Heart right ventricle (tissue), 16 donors: ENCODE measurements around the gene ACVR1B. TPM values are rescaled to one million over a fixed set of nuclear protein-coding genes. Genes with fewer than 3 reads are reported as not detected.

ENCODE experiments used
- ATAC-seq, 8 donors: fragments of 200-7000 bp; cut with Tn5 transposase; one replicate each; pipeline ENCODE4 v1.9.1; 2020; ENCODE audit warnings: mild to moderate bottlenecking in 8 of 8, moderate library complexity in 8 of 8, moderate number of reproducible peaks in 1 of 8
- DNase-seq, 2 donors: peaks; one replicate each; pipeline ENCODE4 v3.0.0-alpha.2; 2020
- H3K27ac ChIP-seq, 10 donors: fragments of 200-600 bp; sonication (generic) in 2 of 10; one replicate each; pipeline versions ENCODE4 v1.5.0 to v1.8.0; 2020 to 2022; ENCODE audit warnings: mild to moderate bottlenecking in 3 of 10
- H3K27me3 ChIP-seq, 7 donors: fragments of 200-600 bp; one replicate each; pipeline ENCODE4 v1.8.0; 2021 to 2022; ENCODE audit warnings: mild to moderate bottlenecking in 2 of 7
- H3K36me3 ChIP-seq, 9 donors: fragments of 200-600 bp; sonication (generic) in 1 of 9; one replicate each; pipeline versions ENCODE4 v1.5.0 to v1.8.0; 2020 to 2022; ENCODE audit warnings: mild to moderate bottlenecking in 2 of 9
- H3K4me1 ChIP-seq, 9 donors: fragments of 200-600 bp; sonication (generic) in 1 of 9; one replicate each; pipeline versions ENCODE4 v1.5.0 to v1.8.0; 2020 to 2022; ENCODE audit warnings: mild to moderate bottlenecking in 4 of 9
- H3K4me3 ChIP-seq, 10 donors: fragments of 200-600 bp; sonication (generic) in 2 of 10; one replicate each; pipeline versions ENCODE4 v1.5.0 to v1.8.0; 2020 to 2022; ENCODE audit warnings: mild to moderate bottlenecking in 7 of 10, moderate library complexity in 2 of 10
- H3K9me3 ChIP-seq, 11 donors: fragments of 200-600 bp in 10 of 11; sonication (generic) in 2 of 11; one replicate each; pipeline versions ENCODE4 v1.5.0 to v1.8.0; 2013 to 2022; ENCODE audit warnings: mild to moderate bottlenecking in 2 of 11, control low read depth in 1 of 11, moderate library complexity in 1 of 11
- WGBS, 2 donors: extraction: QIAGEN DNeasy Blood & Tissue Kit; methylation state at CpG; one replicate each; pipeline ENCODE4 v1.1.7; 2013; ENCODE audit warnings: inconsistent platforms in 1 of 2; 5-methylcytosine and 5-hydroxymethylcytosine counted together
- intact Hi-C, 10 donors: fragments of 100-400 bp; cut with DNase I; formaldehyde crosslinking; loops; one replicate each; pipeline versions ENCODE4 v1.11.1 to v1.14.2; 2022
- polyA plus RNA-seq, 2 donors: library from polyadenylated mRNA; stranded (reverse); fragments of 200-250 nt; gene quantifications; one replicate each; pipeline ENCODE4 v1.2.3, GENCODE V29; 2013
- total RNA-seq, 10 donors: library from RNA; stranded (reverse); fragmentation: NEBNext Ultra II Directional in 3 of 10; extraction: Animal tissue kit (Norgen Biotek cat#: 25700) in 3 of 10; gene quantifications; one replicate each; pipeline versions ENCODE4 v1.2.1 to v1.2.4, GENCODE V29; 2021 to 2023
- TF ChIP-seq, protein P1 (sequence below), 9 donors: fragments of 200-600 bp; sonication (generic) in 2 of 9; IDR thresholded peaks; one replicate each; pipeline versions ENCODE4 v1.5.0 to v1.8.0; 2021 to 2022; ENCODE audit warnings: antibody characterized with exemption in 9 of 9, mild to moderate bottlenecking in 5 of 9, moderate library complexity in 1 of 9
- donor health status: Arrhythmogenic right ventricular cardiomyopathy.
- donor health status: ischemic (EF 13 %, LVEDD 7.1; RV severe dilation, severe dysfunction).
- donor health status: healthy with polysubstance abuse.
- donor health status: DM: no; HTN: yes; CAD: no.
- donor health status: DM: no; HTN: no; CAD: no.
- donor health status: ischemic (EF 25% LVEDD 6.9; RV normal size, moderate dysfunction).
- donor health status: ischemic (EF 25% LVEDD 5.7; RV mildly dilated, moderate dysfunction).
- donor health status: healthy.
- donor health status: DM: yes; HTN: yes; CAD: no.
- donor health status: Ischemic cardiomyopathy.
- donor health status: ischemic (EF 35%, LVEDD 5.7; RV mildly dilated, moderate dysfunction).
- donor health status: nonischemic (EF 11% LVEDD 7.7; RV severe dilation, severe dysfunction).
- donor health status: DM: yes; HTN: yes; CAD: no.
- donor health status: PGD.
- donor health status: ischemic (EF 29% LVEDD 5.4; RV normal size, mild dysfunction).
- donor health status: nonischemic (EF 23%, LVEDD 6.1; RV moderate dilation, normal function).

Gene ACVR1B
- total and polyA plus RNA-seq, 12 donors, result 5.8 to 15.5 (median 9.7) TPM

DNA sequence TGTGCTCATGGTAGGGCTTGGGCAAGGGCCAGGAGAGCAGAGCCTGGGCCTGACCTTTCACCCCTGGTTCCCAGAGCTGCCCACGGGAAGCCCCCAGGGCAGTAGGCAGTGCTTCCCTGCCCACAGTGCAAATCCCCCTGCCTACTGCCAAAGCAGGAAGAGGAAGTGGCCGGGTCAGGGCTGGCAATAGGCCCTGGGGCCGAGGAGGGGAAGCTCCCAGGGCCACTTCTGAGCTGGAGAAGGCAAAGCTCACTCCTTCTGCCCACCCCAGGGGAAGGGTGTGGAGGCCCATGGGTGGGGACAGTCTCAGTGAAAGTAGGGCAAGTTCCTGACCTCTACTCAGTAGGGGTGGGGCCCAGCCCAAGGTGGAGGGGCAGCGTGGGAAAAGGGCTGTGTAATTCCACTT lies 94.3 kb downstream of the ACVR1B start:
- Histone ChIP-seq H3K4me1 (peaks cover 57 to 100% (median 89%) of the 10 kb centered on the region in 9 donors), H3K4me3 (peak overlapping the region in 9 of 10 donors; percentile 34 to 65 (median 53)), H3K9me3 (no peaks in the 10 kb centered on the region), H3K36me3 (peaks cover 0 to 6% (median 0%) of the 10 kb centered on the region in 9 donors), H3K27ac (peak overlapping the region; percentile 90 to 100 (median 96)), H3K27me3 (peaks cover 0 to 5% (median 0%) of the 10 kb centered on the region in 7 donors)
- intact Hi-C loops, result no loop called here
- TF ChIP-seq, protein P1, sequence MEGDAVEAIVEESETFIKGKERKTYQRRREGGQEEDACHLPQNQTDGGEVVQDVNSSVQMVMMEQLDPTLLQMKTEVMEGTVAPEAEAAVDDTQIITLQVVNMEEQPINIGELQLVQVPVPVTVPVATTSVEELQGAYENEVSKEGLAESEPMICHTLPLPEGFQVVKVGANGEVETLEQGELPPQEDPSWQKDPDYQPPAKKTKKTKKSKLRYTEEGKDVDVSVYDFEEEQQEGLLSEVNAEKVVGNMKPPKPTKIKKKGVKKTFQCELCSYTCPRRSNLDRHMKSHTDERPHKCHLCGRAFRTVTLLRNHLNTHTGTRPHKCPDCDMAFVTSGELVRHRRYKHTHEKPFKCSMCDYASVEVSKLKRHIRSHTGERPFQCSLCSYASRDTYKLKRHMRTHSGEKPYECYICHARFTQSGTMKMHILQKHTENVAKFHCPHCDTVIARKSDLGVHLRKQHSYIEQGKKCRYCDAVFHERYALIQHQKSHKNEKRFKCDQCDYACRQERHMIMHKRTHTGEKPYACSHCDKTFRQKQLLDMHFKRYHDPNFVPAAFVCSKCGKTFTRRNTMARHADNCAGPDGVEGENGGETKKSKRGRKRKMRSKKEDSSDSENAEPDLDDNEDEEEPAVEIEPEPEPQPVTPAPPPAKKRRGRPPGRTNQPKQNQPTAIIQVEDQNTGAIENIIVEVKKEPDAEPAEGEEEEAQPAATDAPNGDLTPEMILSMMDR (IDR thresholded peaks at IDR 0.05), result no peak
- peak; percentile 66 to 70 for DNase-seq
- peak in 7 of 8 donors; percentile 0 to 20 (median 3) for ATAC-seq
- 19 to 26% methylated on average over 4 of the region's 4 CpGs for WGBS, 2 donors

Other genes starting within 250 kb of the ACVR1B start
- under 1 TPM; 0.24 to 0.69 (median 0.41) TPM for gene FIGNL2, start 103.0 kb upstream of the ACVR1B start, total RNA-seq
- gene FIGNL2, start 103.0 kb upstream of the ACVR1B start, polyA plus RNA-seq, result under 1 TPM; 0.22 TPM
- gene ANKRD33, start 63.6 kb upstream of the ACVR1B start, total RNA-seq, result not detected
- gene ANKRD33, start 63.6 kb upstream of the ACVR1B start, polyA plus RNA-seq, result under 1 TPM in 1 of 2 donors, not detected in 1; 0.01 TPM
- 10 to 100 TPM; 16.6 to 68.0 (median 26.3) TPM for gene ACVRL1, start 44.2 kb upstream of the ACVR1B start, total RNA-seq
- 10 to 100 TPM; 33.8 to 38.1 TPM for gene ACVRL1, start 44.2 kb upstream of the ACVR1B start, polyA plus RNA-seq
- gene TAMALIN, start 55.2 kb downstream of the ACVR1B start, total RNA-seq, result 10 to 100 TPM; 16.6 to 47.0 (median 23.9) TPM
- gene TAMALIN, start 55.2 kb downstream of the ACVR1B start, polyA plus RNA-seq, result 10 to 100 TPM; 27.2 to 58.8 TPM
- gene NR4A1, start 99.7 kb downstream of the ACVR1B start, total RNA-seq, result 100 to 1,000 TPM in 6 of 10 donors, 10 to 100 TPM in 4; 34.6 to 588 (median 105) TPM
- 10 to 100 TPM; 53.2 to 83.0 TPM for gene NR4A1, start 99.7 kb downstream of the ACVR1B start, polyA plus RNA-seq
- 10 to 100 TPM; 17.5 to 31.8 (median 22.2) TPM for gene ATG101, start 118.3 kb downstream of the ACVR1B start, total RNA-seq
- gene ATG101, start 118.3 kb downstream of the ACVR1B start, polyA plus RNA-seq, result 10 to 100 TPM; 14.6 to 90.2 TPM
- gene SMIM41, start 128.0 kb downstream of the ACVR1B start, total RNA-seq, result under 1 TPM in 3 of 10 donors, not detected in 7; 0.19 to 0.52 (median 0.26) TPM
- under 1 TPM in 1 of 2 donors, not detected in 1; 0.29 TPM for gene SMIM41, start 128.0 kb downstream of the ACVR1B start, polyA plus RNA-seq
- gene KRT80, start 240.3 kb downstream of the ACVR1B start, total RNA-seq, result under 1 TPM in 9 of 10 donors, not detected in 1; 0.07 to 0.79 (median 0.16) TPM
- under 1 TPM; 0.07 to 0.32 TPM for gene KRT80, start 240.3 kb downstream of the ACVR1B start, polyA plus RNA-seq